HG02571 (cell line): ENCODE results near the gene HECW1.
"Not testable (repeated sequence)": the region's sequence is repeated elsewhere in the genome, so short reads cannot be mapped to it uniquely, and the experiment has no call there.

Experiments used
- ATAC-seq: cut with Tn5 transposase; IDR thresholded peaks from one replicate; pipeline ENCODE4 v1.9.1; 2021; ENCODE audit warnings: mild to moderate bottlenecking, moderate library complexity; ENCODE audit not compliant: unreplicated experiment

The HECW1 gene

GRCh38 chr7:43111630-43112458, 603 bp upstream of the HECW1 start:
- ATAC-seq: no peak

- no peak for ATAC-seq
Measured at GRCh38 chr7:43112941-43113621, 634 bp downstream of the HECW1 start.

GRCh38 chr7:43113622-43114457, 1.4 kb downstream of the HECW1 start:
- ATAC-seq: no peak

- no peak for ATAC-seq
Measured at GRCh38 chr7:43114458-43114780, 2.0 kb downstream of the HECW1 start.

- ATAC-seq: no peak
Measured at GRCh38 chr7:43116451-43116850, 4.0 kb downstream of the HECW1 start.

- no peak for ATAC-seq
Measured at GRCh38 chr7:43117095-43117494, 4.6 kb downstream of the HECW1 start.

GRCh38 chr7:43117861-43118260, 5.4 kb downstream of the HECW1 start:
- no peak for ATAC-seq

GRCh38 chr7:43118313-43118712, 5.9 kb downstream of the HECW1 start:
- no peak for ATAC-seq

- no peak for ATAC-seq
Measured at GRCh38 chr7:43119371-43120075, 7.1 kb downstream of the HECW1 start.

GRCh38 chr7:43121973-43122372, 9.5 kb downstream of the HECW1 start:
- no peak for ATAC-seq

- ATAC-seq: no peak
Measured at GRCh38 chr7:43123457-43123856, 11.0 kb downstream of the HECW1 start.

- no peak for ATAC-seq
Measured at GRCh38 chr7:43124388-43124787, 11.9 kb downstream of the HECW1 start.

- ATAC-seq: no peak
Measured at GRCh38 chr7:43130347-43130746, 17.9 kb downstream of the HECW1 start.

- no peak for ATAC-seq
Measured at GRCh38 chr7:43135129-43135528, 22.7 kb downstream of the HECW1 start.

- ATAC-seq: no peak
Measured at GRCh38 chr7:43136064-43136463, 23.6 kb downstream of the HECW1 start.

GRCh38 chr7:43137121-43137744, 24.8 kb downstream of the HECW1 start:
- not testable (repeated sequence) for ATAC-seq

GRCh38 chr7:43137811-43138210, 25.4 kb downstream of the HECW1 start:
- no peak for ATAC-seq

- ATAC-seq: no peak
Measured at GRCh38 chr7:43138710-43139109, 26.3 kb downstream of the HECW1 start.

GRCh38 chr7:43139137-43139536, 26.7 kb downstream of the HECW1 start:
- ATAC-seq: no peak

GRCh38 chr7:43140186-43140585, 27.7 kb downstream of the HECW1 start:
- ATAC-seq: no peak

- no peak for ATAC-seq
Measured at GRCh38 chr7:43141091-43141490, 28.6 kb downstream of the HECW1 start.
